Renal cortex interstitium (tissue), 11 donors: ENCODE results near the gene TOR1AIP2. TPM values are rescaled to one million over a fixed set of nuclear protein-coding genes. Genes with fewer than 3 reads are reported as not detected.
"Not testable (repeated sequence)": the region's sequence is repeated elsewhere in the genome, so short reads cannot be mapped to it uniquely, and the experiment has no call there.

Experiments
- DNase-seq, 11 donors: peaks; one replicate each; pipeline ENCODE4 v3.0.0-alpha.2; 2013; ENCODE audit warnings: low read depth in 9 of 11, low spot score in 4 of 11; ENCODE audit errors: extremely low read depth in 1 of 11
- polyA plus RNA-seq, 3 donors: library from polyadenylated mRNA; unstranded; fragments of 120-200 nt; gene quantifications; one replicate each; pipeline ENCODE4 v1.2.1, GENCODE V29; 2013; ENCODE audit not compliant: insufficient read length in 3 of 3

TOR1AIP2 gene
- polyA plus RNA-seq, 3 donors: 30.5 to 41.3 (median 37.7) TPM

DNA sequence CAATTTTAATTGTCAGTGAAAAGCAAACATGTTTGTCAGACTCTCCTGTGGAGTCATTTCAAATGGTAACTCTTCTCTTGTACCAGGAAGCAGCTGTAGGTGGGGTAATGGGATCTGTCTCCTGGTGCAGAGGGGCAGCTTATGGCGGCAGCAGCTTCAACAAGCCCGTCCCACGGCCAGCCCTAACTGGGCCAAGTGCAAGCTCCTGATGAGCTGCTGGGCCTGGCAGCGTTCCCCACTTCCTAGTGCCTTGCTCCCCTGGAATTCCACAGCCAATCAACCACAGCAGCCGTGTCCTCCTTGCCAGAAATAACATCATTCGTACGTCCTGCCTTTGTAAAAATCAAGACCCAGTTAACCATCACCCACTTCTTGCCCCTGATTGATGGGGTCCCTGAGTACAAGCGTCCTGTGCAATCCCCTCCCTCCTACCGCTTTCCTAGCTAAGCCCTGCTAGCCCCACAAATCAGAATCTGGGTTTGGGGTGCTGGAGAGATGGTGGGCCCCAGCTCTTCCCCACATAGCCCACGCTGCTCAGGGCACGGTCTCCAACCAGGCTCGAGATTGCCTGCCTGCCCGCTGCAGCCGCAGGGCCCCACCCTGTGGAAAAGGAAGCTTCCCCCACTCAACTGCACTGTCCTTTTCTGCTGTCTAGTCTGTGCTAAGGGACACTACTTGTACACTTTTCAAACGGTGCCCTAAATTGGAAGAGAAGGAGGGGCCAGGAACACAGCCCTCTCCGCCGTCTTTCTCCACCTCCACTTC lies 61.2 kb downstream of the TOR1AIP2 start:
- DNase-seq: no peak

GRCh38 chr1:179815641-179816040 lies 62.0 kb downstream of the TOR1AIP2 start:
- no peak for DNase-seq

- DNase-seq: no peak
These were observed 63.1 kb downstream of the TOR1AIP2 start for GRCh38 chr1:179814546-179814838.

GRCh38 chr1:179813626-179814545 lies 63.7 kb downstream of the TOR1AIP2 start:
- no peak for DNase-seq

GRCh38 chr1:179812501-179813292 lies 64.9 kb downstream of the TOR1AIP2 start:
- no peak for DNase-seq

DNA sequence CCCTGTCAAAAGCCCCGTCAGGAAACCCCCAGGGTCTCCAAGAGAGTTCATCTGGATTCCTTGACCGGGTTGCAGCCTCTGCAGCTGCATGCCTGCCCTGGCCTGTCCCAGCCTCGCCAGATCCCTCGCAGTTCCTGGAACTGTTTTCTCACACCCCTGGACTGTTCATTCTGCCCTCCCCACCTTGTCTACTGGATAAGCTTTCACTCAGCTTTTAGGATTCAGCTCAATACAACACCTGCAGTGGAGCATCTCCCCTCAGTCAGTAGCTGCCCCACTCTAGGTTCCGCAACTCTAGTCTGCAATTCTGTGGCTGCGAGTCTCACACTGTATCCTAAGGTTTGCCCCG lies 67.3 kb downstream of the TOR1AIP2 start:
- DNase-seq: no peak

- DNase-seq: peak in 8 of 11 donors; percentile 51 to 75 (median 68)
These were observed 67.9 kb downstream of the TOR1AIP2 start for GRCh38 chr1:179809506-179810366.

DNA sequence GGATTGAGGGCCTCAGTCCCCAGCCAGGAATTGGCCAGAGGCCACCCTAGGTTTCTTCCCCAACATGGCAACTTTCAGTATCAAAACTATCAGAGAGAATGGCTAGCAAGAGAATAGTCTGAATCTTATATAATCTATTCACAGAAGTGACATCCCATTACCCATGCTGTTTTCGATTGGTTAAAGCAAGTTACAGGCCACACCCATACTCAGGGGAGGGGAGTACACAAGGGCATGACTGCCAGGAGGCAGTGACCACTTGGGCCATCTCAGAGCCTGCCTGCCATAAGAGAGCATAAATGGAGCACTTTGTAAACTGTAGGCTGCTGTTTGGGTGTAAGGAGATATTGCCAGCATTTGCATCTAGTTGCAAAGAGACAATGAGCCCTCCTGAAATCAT lies 69.1 kb downstream of the TOR1AIP2 start:
- DNase-seq: no peak

GRCh38 chr1:179807691-179808485 lies 69.7 kb downstream of the TOR1AIP2 start:
- DNase-seq: no peak

GRCh38 chr1:179807291-179807690 lies 70.3 kb downstream of the TOR1AIP2 start:
- no peak for DNase-seq

- DNase-seq: no peak
These were observed 71.3 kb downstream of the TOR1AIP2 start for GRCh38 chr1:179806333-179806732.

- DNase-seq: no peak
These were observed 72.1 kb downstream of the TOR1AIP2 start for GRCh38 chr1:179805291-179806195.

GRCh38 chr1:179804417-179804816 lies 73.2 kb downstream of the TOR1AIP2 start:
- DNase-seq: not testable (repeated sequence)

GRCh38 chr1:179803918-179804317 lies 73.7 kb downstream of the TOR1AIP2 start:
- DNase-seq: no peak

GRCh38 chr1:179803104-179803503 lies 74.5 kb downstream of the TOR1AIP2 start:
- DNase-seq: no peak

DNA sequence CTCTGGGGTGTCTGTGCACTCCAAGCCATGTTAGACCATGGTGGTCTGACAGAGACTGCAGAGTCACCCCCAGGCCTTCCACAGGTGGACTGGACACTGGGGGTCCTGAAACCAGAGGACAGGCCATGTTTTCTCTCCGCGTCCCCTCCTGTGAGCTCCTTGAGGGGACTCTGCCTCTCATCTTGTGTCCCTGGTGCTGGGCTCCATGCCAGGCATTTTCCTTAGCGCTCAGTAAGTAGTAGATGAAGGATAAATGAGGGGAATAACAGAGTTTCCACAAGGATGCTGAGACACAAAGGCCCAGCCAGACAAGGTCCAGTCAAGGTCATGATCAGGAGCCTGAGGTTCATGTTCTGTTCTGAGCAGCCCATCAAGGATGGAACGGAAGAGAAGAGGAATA lies 77.1 kb downstream of the TOR1AIP2 start:
- DNase-seq: no peak
